Measurements from ENCODE around the gene RAB3GAP1. TPM values are rescaled to one million over a fixed set of nuclear protein-coding genes. Genes with fewer than 3 reads are reported as not detected.

The RAB3GAP1 gene
- total RNA-seq, 2 experiments from 2014 or later: 22.9 to 23.0 TPM

- Mint-ChIP-seq H3K4me1 (no peaks in the 10 kb centered on the region), H3K27ac (no peak overlapping the region), H3K27me3 (no peaks in the 10 kb centered on the region), H3K36me3 (ENCODE audit: low read depth) (peaks cover 59% of the 10 kb centered on the region), H3K9me3 (peaks cover 15% of the 10 kb centered on the region), H3K4me3 (no peak overlapping the region)
- ChIA-PET POLR2A (no interaction called here), CTCF (no interaction called here)
- no peak for DNase-seq
These were observed 88.5 kb downstream of the RAB3GAP1 start for GRCh38 chr2:135140606-135141005.

GRCh38 chr2:135142323-135142722, 90.2 kb downstream of the RAB3GAP1 start:
- H3K27ac Mint-ChIP-seq: no peak overlapping the region
- ChIA-PET CTCF (interaction anchor here (0.7 kb wide), 1 partner anchor 924 kb away, joined by 3 read pairs; no protein-coding TSS in a partner anchor), POLR2A (no interaction called here)
- no peaks in the 10 kb centered on the region for H3K27me3 Mint-ChIP-seq
- no peak overlapping the region for H3K4me3 Mint-ChIP-seq
- H3K36me3 Mint-ChIP-seq (ENCODE audit: low read depth): peaks cover 47% of the 10 kb centered on the region
- no peak for DNase-seq
- H3K4me1 Mint-ChIP-seq: no peaks in the 10 kb centered on the region
- peaks cover 15% of the 10 kb centered on the region for H3K9me3 Mint-ChIP-seq

- peaks cover 46% of the 10 kb centered on the region for H3K36me3 Mint-ChIP-seq (ENCODE audit: low read depth)
- H3K27me3 Mint-ChIP-seq: no peaks in the 10 kb centered on the region
- POLR2A ChIA-PET: no interaction called here
These were observed 92.3 kb downstream of the RAB3GAP1 start for GRCh38 chr2:135144343-135144742.

GRCh38 chr2:135149251-135149650, 97.2 kb downstream of the RAB3GAP1 start:
- no peak for DNase-seq
- no peaks in the 10 kb centered on the region for H3K27me3 Mint-ChIP-seq
- H3K4me3 Mint-ChIP-seq: no peak overlapping the region
- POLR2A ChIA-PET: no interaction called here
- peaks cover 39% of the 10 kb centered on the region for H3K36me3 Mint-ChIP-seq (ENCODE audit: low read depth)
- no peak overlapping the region for H3K27ac Mint-ChIP-seq
- peaks cover under 1% of the 10 kb centered on the region for H3K9me3 Mint-ChIP-seq
- CTCF ChIA-PET: no interaction called here
- H3K4me1 Mint-ChIP-seq: peaks cover 12% of the 10 kb centered on the region

More at GRCh38 chr2:135144343-135144742, 92.3 kb downstream of the RAB3GAP1 start:
- no peaks in the 10 kb centered on the region for H3K4me1 Mint-ChIP-seq
- no peak overlapping the region for H3K27ac Mint-ChIP-seq
- no peak for DNase-seq
- peaks cover 15% of the 10 kb centered on the region for H3K9me3 Mint-ChIP-seq
- H3K4me3 Mint-ChIP-seq: no peak overlapping the region
- CTCF ChIA-PET: no interaction called here

GRCh38 chr2:135150725-135151124, 98.6 kb downstream of the RAB3GAP1 start:
- Mint-ChIP-seq H3K36me3 (ENCODE audit: low read depth) (peaks cover 42% of the 10 kb centered on the region), H3K9me3 (no peaks in the 10 kb centered on the region), H3K27me3 (no peaks in the 10 kb centered on the region), H3K4me3 (no peak overlapping the region), H3K27ac (no peak overlapping the region), H3K4me1 (peaks cover 21% of the 10 kb centered on the region)
- ChIA-PET CTCF (no interaction called here), POLR2A (no interaction called here)
- DNase-seq: no peak

- H3K36me3 Mint-ChIP-seq (ENCODE audit: low read depth): peaks cover 46% of the 10 kb centered on the region
- no peaks in the 10 kb centered on the region for H3K27me3 Mint-ChIP-seq
- no peaks in the 10 kb centered on the region for H3K9me3 Mint-ChIP-seq
- H3K27ac Mint-ChIP-seq: no peak overlapping the region
- CTCF ChIA-PET: no interaction called here
- H3K4me1 Mint-ChIP-seq: peaks cover 21% of the 10 kb centered on the region
- POLR2A ChIA-PET: no interaction called here
- no peak overlapping the region for H3K4me3 Mint-ChIP-seq
- no peak for DNase-seq
These were observed 99.5 kb downstream of the RAB3GAP1 start for GRCh38 chr2:135151615-135152014.

GRCh38 chr2:135152361-135152760, 100.3 kb downstream of the RAB3GAP1 start:
- ChIA-PET CTCF (no interaction called here), POLR2A (no interaction called here)
- H3K27me3 Mint-ChIP-seq: no peaks in the 10 kb centered on the region
- H3K27ac Mint-ChIP-seq: no peak overlapping the region
- peaks cover 21% of the 10 kb centered on the region for H3K4me1 Mint-ChIP-seq
- DNase-seq: no peak
- H3K36me3 Mint-ChIP-seq (ENCODE audit: low read depth): peaks cover 51% of the 10 kb centered on the region
- H3K4me3 Mint-ChIP-seq: no peak overlapping the region
- no peaks in the 10 kb centered on the region for H3K9me3 Mint-ChIP-seq

GRCh38 chr2:135154962-135155361, 102.9 kb downstream of the RAB3GAP1 start:
- Mint-ChIP-seq H3K27me3 (no peaks in the 10 kb centered on the region), H3K27ac (no peak overlapping the region), H3K4me3 (no peak overlapping the region), H3K4me1 (peaks cover 21% of the 10 kb centered on the region), H3K9me3 (no peaks in the 10 kb centered on the region), H3K36me3 (ENCODE audit: low read depth) (peaks cover 72% of the 10 kb centered on the region)
- no peak for DNase-seq
- ChIA-PET POLR2A (no interaction called here), CTCF (no interaction called here)

GRCh38 chr2:135157856-135158255, 105.8 kb downstream of the RAB3GAP1 start:
- DNase-seq: no peak
- H3K27ac Mint-ChIP-seq: no peak overlapping the region
- no peaks in the 10 kb centered on the region for H3K27me3 Mint-ChIP-seq
- H3K4me1 Mint-ChIP-seq: peaks cover 24% of the 10 kb centered on the region
- POLR2A ChIA-PET: no interaction called here
- no peak overlapping the region for H3K4me3 Mint-ChIP-seq
- H3K9me3 Mint-ChIP-seq: no peaks in the 10 kb centered on the region
- peaks cover 52% of the 10 kb centered on the region for H3K36me3 Mint-ChIP-seq (ENCODE audit: low read depth)
- CTCF ChIA-PET: no interaction called here

GRCh38 chr2:135159191-135159590, 107.1 kb downstream of the RAB3GAP1 start:
- Mint-ChIP-seq H3K4me1 (peaks cover 22% of the 10 kb centered on the region), H3K36me3 (ENCODE audit: low read depth) (peaks cover 48% of the 10 kb centered on the region), H3K27me3 (no peaks in the 10 kb centered on the region), H3K4me3 (no peak overlapping the region), H3K9me3 (no peaks in the 10 kb centered on the region), H3K27ac (no peak overlapping the region)
- ChIA-PET CTCF (no interaction called here), POLR2A (no interaction called here)
- no peak for DNase-seq

GRCh38 chr2:135162377-135162776, 110.3 kb downstream of the RAB3GAP1 start:
- ChIA-PET POLR2A (no interaction called here), CTCF (no interaction called here)
- H3K36me3 Mint-ChIP-seq (ENCODE audit: low read depth): peaks cover 33% of the 10 kb centered on the region
- H3K27ac Mint-ChIP-seq: no peak overlapping the region
- no peak for DNase-seq
- peaks cover 13% of the 10 kb centered on the region for H3K4me1 Mint-ChIP-seq
- no peaks in the 10 kb centered on the region for H3K27me3 Mint-ChIP-seq
- no peaks in the 10 kb centered on the region for H3K9me3 Mint-ChIP-seq
- H3K4me3 Mint-ChIP-seq: no peak overlapping the region

- Mint-ChIP-seq H3K9me3 (no peaks in the 10 kb centered on the region), H3K4me3 (no peak overlapping the region), H3K4me1 (peaks cover 13% of the 10 kb centered on the region), H3K27ac (no peak overlapping the region), H3K36me3 (ENCODE audit: low read depth) (peaks cover 35% of the 10 kb centered on the region), H3K27me3 (no peaks in the 10 kb centered on the region)
- no peak for DNase-seq
- CTCF ChIA-PET: no interaction called here
- POLR2A ChIA-PET: no interaction called here
These were observed 110.7 kb downstream of the RAB3GAP1 start for GRCh38 chr2:135162786-135163185.

GRCh38 chr2:135163306-135163705, 111.2 kb downstream of the RAB3GAP1 start:
- Mint-ChIP-seq H3K9me3 (no peaks in the 10 kb centered on the region), H3K27ac (no peak overlapping the region), H3K27me3 (no peaks in the 10 kb centered on the region), H3K4me3 (no peak overlapping the region), H3K4me1 (peaks cover 13% of the 10 kb centered on the region), H3K36me3 (ENCODE audit: low read depth) (peaks cover 35% of the 10 kb centered on the region)
- DNase-seq: no peak
- POLR2A ChIA-PET: no interaction called here
- CTCF ChIA-PET: no interaction called here

GRCh38 chr2:135163901-135164300, 111.8 kb downstream of the RAB3GAP1 start:
- DNase-seq: no peak
- H3K27me3 Mint-ChIP-seq: no peaks in the 10 kb centered on the region
- ChIA-PET POLR2A (no interaction called here), CTCF (interaction anchor here (0.7 kb wide), 1 partner anchor 16 kb away, joined by 4 read pairs; no protein-coding TSS in a partner anchor)
- H3K9me3 Mint-ChIP-seq: no peaks in the 10 kb centered on the region
- peaks cover 13% of the 10 kb centered on the region for H3K4me1 Mint-ChIP-seq
- no peak overlapping the region for H3K27ac Mint-ChIP-seq
- H3K4me3 Mint-ChIP-seq: no peak overlapping the region
- H3K36me3 Mint-ChIP-seq (ENCODE audit: low read depth): peaks cover 36% of the 10 kb centered on the region

- H3K27ac Mint-ChIP-seq: no peak overlapping the region
- ChIA-PET CTCF (interaction anchor here (0.7 kb wide), 1 partner anchor 17 kb away, joined by 4 read pairs; no protein-coding TSS in a partner anchor), POLR2A (no interaction called here)
- no peaks in the 10 kb centered on the region for H3K27me3 Mint-ChIP-seq
- peaks cover 13% of the 10 kb centered on the region for H3K4me1 Mint-ChIP-seq
- DNase-seq: no peak
- peaks cover 38% of the 10 kb centered on the region for H3K36me3 Mint-ChIP-seq (ENCODE audit: low read depth)
- no peak overlapping the region for H3K4me3 Mint-ChIP-seq
- H3K9me3 Mint-ChIP-seq: no peaks in the 10 kb centered on the region
These were observed 112.3 kb downstream of the RAB3GAP1 start for GRCh38 chr2:135164431-135164830.
